ENCODE measurements around the gene PAX6.

The PAX6 gene

DNA sequence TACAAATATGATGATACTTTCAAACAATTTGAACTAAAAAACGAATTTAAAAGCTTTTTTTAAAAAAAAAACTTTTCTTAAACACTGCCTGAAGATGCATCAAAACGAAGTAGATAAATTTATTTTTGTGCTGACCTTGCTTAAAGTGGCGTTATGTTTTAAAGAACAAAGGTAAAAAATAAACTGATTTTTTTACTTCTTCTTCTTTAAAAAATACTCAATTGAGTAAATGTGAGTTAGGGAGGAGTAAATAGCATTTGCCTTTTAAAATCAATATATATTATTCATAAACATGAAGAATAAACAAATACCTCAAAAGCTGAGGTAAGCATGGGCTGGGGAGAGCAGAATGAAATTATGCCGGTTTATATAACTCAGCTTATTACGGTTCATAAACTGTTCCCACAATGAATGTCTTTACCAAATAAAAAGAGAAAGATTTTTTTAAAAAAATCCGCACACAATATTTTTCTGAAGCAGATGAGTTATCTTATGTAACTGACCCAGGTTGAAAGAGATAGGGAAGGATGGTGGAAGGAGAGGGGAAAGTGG, 9.0 kb downstream of the PAX6 start:
- H3K4me1 ChIP-seq (ENCODE audit: control insufficient read depth, insufficient read depth, low read length) = peaks cover 38% of the 10 kb centered on the region
- H3K4me3 ChIP-seq (ENCODE audit: low read length in 2 of 2) = no peak overlapping the region
- peaks cover 84 to 97% of the 10 kb centered on the region in 2 donors for H3K27me3 ChIP-seq (ENCODE audit: control insufficient read depth in 1 of 2, insufficient read depth in 2 of 2, low read length in 2 of 2)
- H3K27ac ChIP-seq (ENCODE audit: low read length) = no peak overlapping the region
- H3K9ac ChIP-seq (ENCODE audit: low read length in 2 of 2) = no peak overlapping the region
- H3K9me3 ChIP-seq (ENCODE audit: control insufficient read depth in 2 of 2, low read length in 2 of 2) = peaks cover 0 to 6% of the 10 kb centered on the region in 2 donors
- H3K36me3 ChIP-seq (ENCODE audit: control insufficient read depth in 2 of 2, insufficient read depth in 2 of 2, low read length in 2 of 2) = no peaks in the 10 kb centered on the region

DNA sequence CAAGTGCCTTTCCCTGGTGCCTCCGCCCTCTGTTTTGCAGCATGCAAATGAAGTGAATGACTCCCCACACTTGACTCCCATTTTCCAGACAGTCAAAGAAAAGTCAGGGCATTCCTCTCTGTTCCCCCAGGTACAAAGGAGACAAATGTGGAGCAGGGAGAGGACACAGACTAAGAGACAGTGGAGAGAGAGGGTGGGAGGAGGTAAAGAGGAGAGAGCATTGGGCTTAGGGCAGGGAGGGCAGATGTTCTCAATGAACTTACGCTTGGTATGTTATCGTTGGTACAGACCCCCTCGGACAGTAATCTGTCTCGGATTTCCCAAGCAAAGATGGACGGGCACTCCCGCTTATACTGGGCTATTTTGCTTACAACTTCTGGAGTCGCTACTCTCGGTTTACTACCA, 9.8 kb downstream of the PAX6 start:
- Histone ChIP-seq H3K4me1 (ENCODE audit: control insufficient read depth, insufficient read depth, low read length) (peaks cover 38% of the 10 kb centered on the region), H3K36me3 (ENCODE audit: control insufficient read depth in 2 of 2, insufficient read depth in 2 of 2, low read length in 2 of 2) (no peaks in the 10 kb centered on the region), H3K9me3 (ENCODE audit: control insufficient read depth in 2 of 2, low read length in 2 of 2) (peaks cover 4 to 6% of the 10 kb centered on the region in 2 donors), H3K4me3 (ENCODE audit: low read length in 2 of 2) (no peak overlapping the region), H3K27me3 (ENCODE audit: control insufficient read depth in 1 of 2, insufficient read depth in 2 of 2, low read length in 2 of 2) (peaks cover 82 to 97% of the 10 kb centered on the region in 2 donors), H3K9ac (ENCODE audit: low read length in 2 of 2) (no peak overlapping the region), H3K27ac (ENCODE audit: low read length) (no peak overlapping the region)

DNA sequence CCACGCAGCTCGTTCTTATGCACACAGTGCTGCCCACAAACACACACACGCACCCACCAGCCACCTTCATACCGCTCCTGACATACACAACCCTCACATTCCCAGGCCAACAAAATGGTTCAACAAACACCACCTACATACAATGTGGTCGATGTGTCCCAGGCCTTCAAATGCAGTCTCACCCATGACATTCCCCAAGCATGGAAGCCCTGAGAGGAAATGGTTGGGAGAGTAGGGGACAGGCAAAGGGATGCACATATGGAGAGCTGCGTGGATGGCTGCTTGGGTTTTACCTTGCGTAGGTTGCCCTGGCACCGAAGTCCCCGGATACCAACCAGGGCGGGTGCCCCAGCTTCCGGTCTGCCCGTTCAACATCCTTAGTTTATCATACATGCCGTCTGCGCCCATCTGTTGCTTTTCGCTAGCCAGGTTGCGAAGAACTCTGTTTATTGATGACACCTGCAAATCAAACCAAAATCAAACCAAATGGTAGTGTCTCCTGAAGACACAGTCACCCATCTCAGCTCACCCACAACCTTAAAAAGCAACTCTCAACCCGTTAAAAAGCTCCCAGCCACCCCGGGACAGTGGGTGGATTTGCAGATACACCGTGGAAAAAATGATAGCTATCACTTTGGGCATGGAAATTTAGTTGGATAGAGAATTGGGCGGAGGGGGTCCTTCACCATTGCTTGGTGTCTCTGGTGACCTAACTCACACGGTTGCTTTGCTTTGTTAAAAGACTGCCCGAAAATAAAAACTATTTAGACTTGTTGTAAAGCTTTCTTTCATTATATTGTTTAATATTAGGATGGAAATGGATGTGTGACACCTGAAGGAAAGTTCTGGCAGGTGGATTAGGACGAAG, 10.5 kb downstream of the PAX6 start:
- peaks cover 34% of the 10 kb centered on the region for H3K4me1 ChIP-seq (ENCODE audit: control insufficient read depth, insufficient read depth, low read length)
- H3K9ac ChIP-seq (ENCODE audit: low read length in 2 of 2) = no peak overlapping the region

DNA sequence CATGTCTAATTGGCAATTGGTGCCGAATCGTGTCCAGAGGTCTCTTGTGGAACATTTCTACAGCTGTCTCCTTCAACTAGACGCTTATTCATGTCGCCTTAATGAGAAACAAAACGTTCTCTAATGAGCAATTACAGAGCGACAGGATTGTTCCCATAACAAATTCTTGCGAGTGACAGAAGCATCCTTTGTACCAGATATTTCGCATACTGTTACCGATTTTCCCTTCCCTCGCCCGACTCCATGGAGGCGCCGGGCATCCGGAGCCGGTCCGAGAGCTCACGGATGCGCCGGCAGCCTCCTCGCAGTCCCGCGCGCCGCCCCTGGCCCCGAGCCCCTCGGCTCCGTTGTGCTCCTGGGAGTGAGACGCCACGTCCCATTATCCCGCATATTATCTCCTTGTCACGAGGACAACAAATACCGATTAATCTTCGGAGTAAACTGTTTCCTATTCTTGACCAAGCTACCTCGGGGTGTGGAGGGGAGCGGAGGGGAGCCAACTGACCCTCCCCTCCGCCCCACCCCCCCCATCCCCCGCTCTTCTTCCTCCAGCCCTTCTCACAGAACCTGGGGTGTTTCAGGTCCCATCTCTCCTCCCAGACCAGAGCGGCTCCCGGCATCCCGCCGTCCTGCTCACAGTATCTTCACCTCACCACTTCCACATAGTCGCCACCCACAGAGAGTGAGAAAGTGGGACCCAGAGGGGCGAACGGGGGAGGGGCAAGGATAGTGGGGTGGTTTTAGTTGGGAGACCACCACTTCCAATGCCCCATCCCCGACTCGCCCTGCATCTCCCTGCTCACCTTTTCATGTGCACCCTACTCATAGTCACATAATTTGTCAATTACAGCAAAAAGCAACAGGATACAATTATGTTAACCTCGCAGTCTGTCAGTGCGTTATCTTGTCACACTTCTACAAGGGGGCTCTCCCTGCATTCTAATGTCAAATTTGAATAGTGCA, 11.4 kb downstream of the PAX6 start:
- no peak overlapping the region for H3K9ac ChIP-seq (ENCODE audit: low read length in 2 of 2)
- H3K4me1 ChIP-seq (ENCODE audit: control insufficient read depth, insufficient read depth, low read length) = peaks cover 27% of the 10 kb centered on the region
- H3K9me3 ChIP-seq (ENCODE audit: control insufficient read depth in 2 of 2, low read length in 2 of 2) = peaks cover 4 to 6% of the 10 kb centered on the region in 2 donors
- no peak overlapping the region for H3K4me3 ChIP-seq (ENCODE audit: low read length in 2 of 2)
- no peak overlapping the region for H3K27ac ChIP-seq (ENCODE audit: low read length)
- peaks cover 73 to 87% of the 10 kb centered on the region in 2 donors for H3K27me3 ChIP-seq (ENCODE audit: control insufficient read depth in 1 of 2, insufficient read depth in 2 of 2, low read length in 2 of 2)
- H3K36me3 ChIP-seq (ENCODE audit: control insufficient read depth in 2 of 2, insufficient read depth in 2 of 2, low read length in 2 of 2) = no peaks in the 10 kb centered on the region

More for the DNA sequence above, 10.5 kb downstream of the PAX6 start:
- no peak overlapping the region for H3K4me3 ChIP-seq (ENCODE audit: low read length in 2 of 2)
- no peak overlapping the region for H3K27ac ChIP-seq (ENCODE audit: low read length)
- no peaks in the 10 kb centered on the region for H3K36me3 ChIP-seq (ENCODE audit: control insufficient read depth in 2 of 2, insufficient read depth in 2 of 2, low read length in 2 of 2)
- peaks cover 81 to 94% of the 10 kb centered on the region in 2 donors for H3K27me3 ChIP-seq (ENCODE audit: control insufficient read depth in 1 of 2, insufficient read depth in 2 of 2, low read length in 2 of 2)
- H3K9me3 ChIP-seq (ENCODE audit: control insufficient read depth in 2 of 2, low read length in 2 of 2) = peaks cover 4 to 6% of the 10 kb centered on the region in 2 donors

DNA sequence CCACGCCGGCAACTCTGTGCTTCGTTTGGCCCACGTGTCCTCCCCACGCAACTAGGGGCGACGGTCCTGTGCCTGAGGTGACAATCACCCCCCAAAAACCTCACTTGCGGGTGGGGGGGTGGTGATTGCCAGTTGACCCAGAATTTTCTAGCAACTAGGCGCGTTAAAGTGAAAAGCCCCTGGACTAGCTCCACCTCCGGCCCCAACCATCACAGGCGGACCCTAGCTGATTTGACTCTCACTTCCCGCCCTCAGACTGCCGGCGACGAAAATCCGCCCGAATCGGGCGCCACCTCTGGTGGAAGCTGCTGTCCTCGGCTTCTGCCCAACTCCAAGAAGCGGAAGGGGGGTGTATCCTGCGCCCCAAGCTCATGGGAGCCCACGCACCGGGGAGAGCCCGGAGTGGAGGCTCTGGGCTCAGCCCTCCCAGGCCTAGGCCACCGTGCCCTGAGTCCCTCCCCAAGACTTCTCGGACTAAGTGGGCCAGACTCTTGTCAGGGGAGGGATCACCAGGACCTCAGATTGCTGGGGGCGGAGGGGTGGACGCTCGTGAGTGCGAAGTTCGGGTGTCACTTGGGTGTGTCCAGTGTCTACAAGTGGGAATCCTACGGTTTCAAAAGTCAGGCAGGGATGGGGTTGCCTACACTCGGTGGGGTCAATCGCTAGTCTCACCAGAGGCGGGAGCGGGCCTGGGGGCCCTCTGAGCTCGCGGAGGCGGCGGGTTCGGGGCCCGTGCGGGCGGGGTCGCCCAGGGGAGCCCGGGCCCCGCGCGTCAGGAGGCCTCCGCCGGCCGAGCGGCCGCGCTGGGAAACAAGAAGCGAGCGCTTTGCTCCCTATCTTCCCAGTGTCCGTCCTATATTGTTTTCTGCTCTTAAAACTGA, 12.3 kb downstream of the PAX6 start:
- peaks cover 4 to 6% of the 10 kb centered on the region in 2 donors for H3K9me3 ChIP-seq (ENCODE audit: control insufficient read depth in 2 of 2, low read length in 2 of 2)
- no peaks in the 10 kb centered on the region for H3K36me3 ChIP-seq (ENCODE audit: control insufficient read depth in 2 of 2, insufficient read depth in 2 of 2, low read length in 2 of 2)
- peaks cover 22% of the 10 kb centered on the region for H3K4me1 ChIP-seq (ENCODE audit: control insufficient read depth, insufficient read depth, low read length)
- H3K4me3 ChIP-seq (ENCODE audit: low read length in 2 of 2) = peak overlapping the region in 1 of 2 donors; percentile 15
- H3K9ac ChIP-seq (ENCODE audit: low read length in 2 of 2) = no peak overlapping the region
- H3K27ac ChIP-seq (ENCODE audit: low read length) = no peak overlapping the region
- peaks cover 64 to 78% of the 10 kb centered on the region in 2 donors for H3K27me3 ChIP-seq (ENCODE audit: control insufficient read depth in 1 of 2, insufficient read depth in 2 of 2, low read length in 2 of 2)

DNA sequence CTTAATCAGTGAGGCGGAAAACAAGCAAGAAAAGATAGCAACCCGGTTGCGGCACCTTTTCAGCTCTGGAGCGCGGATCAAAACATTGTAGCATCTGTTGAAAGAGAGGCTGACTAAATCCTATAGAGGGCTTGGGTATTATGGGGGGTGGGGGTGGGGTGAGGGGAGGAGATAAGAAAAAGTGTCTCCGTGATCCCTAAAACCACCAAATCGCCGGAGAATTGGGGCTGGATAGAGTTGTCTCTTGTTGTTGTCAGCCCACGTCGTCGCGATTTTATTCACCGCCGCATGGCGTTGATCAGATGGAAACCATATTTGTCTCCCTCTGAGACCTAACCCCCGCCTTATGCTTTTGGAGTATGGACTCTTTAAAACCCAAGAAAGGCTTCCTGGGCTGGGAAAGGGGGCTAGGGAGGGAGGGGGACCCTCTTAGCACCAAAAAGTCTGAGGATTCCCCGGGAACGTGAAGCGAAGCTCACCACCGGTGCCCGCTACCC, 13.0 kb downstream of the PAX6 start:
- no peak overlapping the region for H3K27ac ChIP-seq (ENCODE audit: low read length)
- H3K36me3 ChIP-seq (ENCODE audit: control insufficient read depth in 2 of 2, insufficient read depth in 2 of 2, low read length in 2 of 2) = no peaks in the 10 kb centered on the region
- H3K9ac ChIP-seq (ENCODE audit: low read length in 2 of 2) = no peak overlapping the region
- peaks cover 57 to 71% of the 10 kb centered on the region in 2 donors for H3K27me3 ChIP-seq (ENCODE audit: control insufficient read depth in 1 of 2, insufficient read depth in 2 of 2, low read length in 2 of 2)
- H3K9me3 ChIP-seq (ENCODE audit: control insufficient read depth in 2 of 2, low read length in 2 of 2) = peaks cover 4 to 6% of the 10 kb centered on the region in 2 donors
- H3K4me1 ChIP-seq (ENCODE audit: control insufficient read depth, insufficient read depth, low read length) = peaks cover 20% of the 10 kb centered on the region
- H3K4me3 ChIP-seq (ENCODE audit: low read length in 2 of 2) = peak overlapping the region in 1 of 2 donors; percentile 15

DNA sequence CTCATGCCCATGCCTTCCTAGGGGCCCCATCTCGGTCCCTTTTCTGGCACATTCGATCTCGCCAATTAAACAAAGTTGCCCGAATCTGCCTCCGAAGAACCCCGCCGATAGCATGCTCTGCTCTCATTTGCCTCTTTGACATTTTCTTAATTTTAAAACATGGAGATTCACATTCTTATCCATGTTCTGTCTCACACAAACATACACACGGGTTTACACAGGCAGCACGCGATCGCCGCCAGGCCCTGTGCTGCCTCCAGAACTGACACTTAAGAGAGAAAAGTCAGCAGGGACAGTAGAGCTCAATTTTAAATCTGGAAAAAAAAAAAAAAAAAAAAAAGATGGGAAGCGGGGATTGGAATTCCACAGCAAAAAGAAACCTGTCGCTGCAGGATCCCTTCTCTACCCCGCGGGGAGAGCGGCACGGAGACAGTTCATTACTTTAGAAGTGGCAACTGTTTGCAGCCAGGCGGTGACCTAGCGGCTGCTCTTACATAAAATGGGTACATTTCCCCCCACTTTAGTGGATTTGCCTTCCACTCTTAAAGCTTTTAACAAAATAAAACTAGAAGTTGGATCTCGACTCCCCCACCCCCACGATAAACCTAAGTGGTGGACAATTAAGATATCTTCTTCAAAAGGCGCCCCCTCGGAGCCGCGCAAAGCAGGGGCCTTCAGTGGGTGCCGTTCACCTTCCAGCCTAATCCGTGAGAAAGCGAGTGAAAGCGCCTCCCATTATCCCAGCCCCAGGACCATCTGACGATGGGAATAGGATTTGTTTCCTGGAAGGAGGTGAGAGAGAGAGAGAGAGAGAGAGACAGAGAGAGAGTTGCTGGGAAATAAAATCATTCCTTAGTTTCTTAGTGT, 13.7 kb downstream of the PAX6 start:
- Histone ChIP-seq H3K4me1 (ENCODE audit: control insufficient read depth, insufficient read depth, low read length) (peaks cover 18% of the 10 kb centered on the region), H3K36me3 (ENCODE audit: control insufficient read depth in 2 of 2, insufficient read depth in 2 of 2, low read length in 2 of 2) (no peaks in the 10 kb centered on the region), H3K4me3 (ENCODE audit: low read length in 2 of 2) (no peak overlapping the region), H3K27ac (ENCODE audit: low read length) (no peak overlapping the region), H3K27me3 (ENCODE audit: control insufficient read depth in 1 of 2, insufficient read depth in 2 of 2, low read length in 2 of 2) (peaks cover 51 to 64% of the 10 kb centered on the region in 2 donors), H3K9ac (ENCODE audit: low read length in 2 of 2) (no peak overlapping the region), H3K9me3 (ENCODE audit: control insufficient read depth in 2 of 2, low read length in 2 of 2) (peaks cover 4 to 6% of the 10 kb centered on the region in 2 donors)

DNA sequence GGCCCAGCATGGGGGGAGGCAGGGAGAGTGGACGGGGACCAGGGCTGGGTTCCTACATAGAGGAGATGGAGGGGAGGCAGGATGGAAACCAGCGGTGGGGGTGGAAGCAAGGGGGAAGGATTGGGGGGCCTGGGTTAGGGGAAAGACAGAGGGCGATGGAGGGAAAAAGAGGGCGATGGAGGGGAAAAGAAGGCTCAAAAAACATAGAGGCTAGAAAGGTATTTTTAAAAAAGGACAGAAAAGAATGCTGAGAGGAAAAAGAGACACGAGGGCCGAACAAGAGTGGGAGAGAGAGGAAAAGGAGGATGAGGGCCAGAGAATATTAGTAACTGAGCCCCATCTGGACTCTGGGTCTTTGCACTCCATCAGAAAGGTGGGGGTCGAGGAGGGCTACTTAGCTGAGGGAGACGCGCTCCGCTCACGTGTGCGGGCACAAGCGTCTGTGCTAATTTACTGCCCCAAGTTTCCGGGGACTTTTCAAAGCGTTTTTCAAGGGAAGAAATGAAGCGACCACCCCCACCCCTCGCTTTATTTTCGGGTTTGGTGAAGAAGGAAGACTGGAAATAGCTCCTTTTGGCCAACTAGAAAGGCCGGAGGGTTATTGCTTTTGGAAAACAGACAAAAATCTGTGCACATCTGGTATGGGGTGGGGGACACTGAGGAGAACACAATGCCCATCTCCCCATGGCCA, 14.5 kb downstream of the PAX6 start:
- H3K27me3 ChIP-seq (ENCODE audit: control insufficient read depth in 1 of 2, insufficient read depth in 2 of 2, low read length in 2 of 2) = peaks cover 50 to 57% of the 10 kb centered on the region in 2 donors
- peaks cover 18% of the 10 kb centered on the region for H3K4me1 ChIP-seq (ENCODE audit: control insufficient read depth, insufficient read depth, low read length)
- no peak overlapping the region for H3K27ac ChIP-seq (ENCODE audit: low read length)

More for the DNA sequence above, 14.5 kb downstream of the PAX6 start:
- no peaks in the 10 kb centered on the region for H3K36me3 ChIP-seq (ENCODE audit: control insufficient read depth in 2 of 2, insufficient read depth in 2 of 2, low read length in 2 of 2)
- H3K9me3 ChIP-seq (ENCODE audit: control insufficient read depth in 2 of 2, low read length in 2 of 2) = peaks cover 4 to 6% of the 10 kb centered on the region in 2 donors
- no peak overlapping the region for H3K9ac ChIP-seq (ENCODE audit: low read length in 2 of 2)
- H3K4me3 ChIP-seq (ENCODE audit: low read length in 2 of 2) = no peak overlapping the region

Measured in stomach smooth muscle (tissue), 2 donors.